Tongue (tissue), 2 donors: ENCODE results near the gene BMP6. TPM values are rescaled to one million over a fixed set of nuclear protein-coding genes. Genes with fewer than 3 reads are reported as not detected.
"Not testable (repeated sequence)": the region's sequence is repeated elsewhere in the genome, so short reads cannot be mapped to it uniquely, and the experiment has no call there.

ENCODE experiments used
- DNase-seq: peaks from one replicate; pipeline ENCODE4 v3.0.0-alpha.2; 2015
- total RNA-seq: library from RNA; depleted of rRNA; stranded (reverse); fragments of >200 nt; gene quantifications from one replicate; pipeline ENCODE4 v1.2.3, GENCODE V29; 2014

BMP6 gene
- total RNA-seq, 1 donor from 2014 or later, result 10.7 TPM

GRCh38 chr6:7794509-7794908, 68.6 kb downstream of the BMP6 start:
- DNase-seq, result no peak

GRCh38 chr6:7797386-7797785, 71.5 kb downstream of the BMP6 start:
- DNase-seq, result no peak

DNA sequence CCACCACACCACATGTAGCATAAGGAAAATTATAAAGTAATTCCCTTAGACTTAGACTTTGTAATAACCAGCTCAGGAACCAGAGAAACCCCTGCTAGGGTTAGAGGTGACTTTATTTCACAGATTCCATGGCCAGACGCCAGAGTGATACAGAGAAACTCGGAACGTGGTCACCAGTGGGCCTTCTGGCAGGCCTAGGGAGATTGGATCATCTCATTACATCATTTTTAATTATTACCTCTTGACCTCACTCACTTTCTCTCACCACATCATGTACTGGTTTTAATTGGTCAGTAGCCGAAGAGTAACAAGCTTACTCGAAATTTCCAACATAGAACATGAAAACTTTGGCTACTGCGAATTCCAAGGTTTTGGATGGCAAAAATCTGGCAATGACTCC, 72.9 kb downstream of the BMP6 start:
- no peak for DNase-seq

- no peak for DNase-seq
Measured at GRCh38 chr6:7802662-7803061, 76.8 kb downstream of the BMP6 start.

DNA sequence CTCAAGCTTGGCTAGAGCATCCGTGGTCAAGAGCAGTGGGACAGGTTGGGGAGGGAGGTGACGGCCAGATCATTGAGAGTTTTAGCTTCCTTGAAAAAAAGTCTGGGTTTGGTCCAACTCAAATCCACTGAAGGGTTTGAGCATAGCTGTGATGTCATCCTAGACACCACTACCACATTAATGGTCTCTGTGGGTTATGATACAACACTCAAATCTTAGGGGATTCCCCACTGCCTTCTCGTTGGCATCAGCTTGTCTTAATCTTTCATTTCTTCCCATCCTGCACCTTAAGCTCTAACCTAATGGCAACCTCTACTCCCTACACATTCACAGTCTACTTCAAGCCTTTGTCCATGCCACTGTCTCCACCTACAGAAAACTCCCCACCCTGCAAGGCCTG, 77.3 kb downstream of the BMP6 start:
- no peak for DNase-seq

DNA sequence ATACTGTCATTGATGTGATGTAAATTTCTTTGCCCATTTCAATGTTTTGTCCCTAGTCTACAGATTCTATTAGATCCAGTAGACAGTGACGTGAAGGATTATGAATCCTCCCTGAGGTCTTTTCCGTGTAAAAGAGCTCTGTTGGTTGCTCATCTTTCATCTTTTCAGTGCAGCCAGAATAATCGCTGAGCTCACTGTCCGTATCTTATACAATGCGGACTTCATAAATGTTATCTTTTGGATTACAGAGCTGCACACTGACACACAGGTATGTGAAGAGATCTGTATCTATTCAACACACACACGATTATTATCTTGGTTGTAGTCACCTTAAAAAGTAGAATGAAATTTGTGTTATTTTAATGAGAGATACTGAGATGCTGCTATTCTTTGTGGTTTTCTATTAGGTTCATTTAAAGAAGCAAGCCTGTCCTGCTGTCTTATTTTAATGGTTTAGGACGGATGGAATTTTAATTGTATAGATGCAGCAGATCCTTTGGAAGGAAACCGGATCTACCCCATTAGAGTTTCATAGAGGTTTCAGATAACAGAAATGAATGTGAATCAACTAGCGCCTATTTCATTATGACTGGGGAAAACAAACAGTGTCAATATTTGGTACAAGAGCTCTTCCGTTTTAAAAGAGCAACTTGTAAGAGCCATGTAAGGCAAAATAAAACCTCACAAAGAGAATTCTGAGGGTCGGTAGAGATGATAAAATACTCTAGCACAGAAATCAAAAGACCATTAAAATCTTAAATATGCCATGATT, 79.4 kb downstream of the BMP6 start:
- no peak for DNase-seq

- no peak for DNase-seq
Measured at GRCh38 chr6:7805850-7806214, 79.9 kb downstream of the BMP6 start.

GRCh38 chr6:7806711-7807110, 80.8 kb downstream of the BMP6 start:
- DNase-seq, result no peak

DNA sequence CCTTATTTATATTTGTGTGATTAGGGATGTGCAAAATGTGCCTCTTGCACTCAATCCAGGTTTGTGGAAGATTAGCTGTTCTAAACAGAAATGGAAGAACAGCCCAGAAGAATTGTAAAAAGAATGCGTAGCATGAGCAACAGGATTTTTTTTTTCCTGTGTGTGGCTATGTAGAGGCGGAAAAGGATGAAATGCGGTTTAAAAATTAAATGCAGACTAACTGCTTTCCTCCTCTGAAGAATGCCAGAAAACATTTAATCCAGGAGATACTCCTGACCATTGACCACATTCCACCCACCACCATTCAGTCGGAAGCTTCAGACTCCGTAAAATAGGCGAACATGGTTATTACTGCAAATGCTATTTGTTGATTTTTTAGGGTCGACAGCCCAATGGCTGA, 83.4 kb downstream of the BMP6 start:
- no peak for DNase-seq

GRCh38 chr6:7811441-7811840, 85.5 kb downstream of the BMP6 start:
- DNase-seq, result no peak

- DNase-seq, result no peak
Measured at GRCh38 chr6:7812623-7813022, 86.7 kb downstream of the BMP6 start.

- no peak for DNase-seq
Measured at GRCh38 chr6:7813193-7813592, 87.3 kb downstream of the BMP6 start.

GRCh38 chr6:7813704-7814103, 87.8 kb downstream of the BMP6 start:
- DNase-seq, result no peak

- DNase-seq, result no peak
Measured at GRCh38 chr6:7815716-7816115, 89.8 kb downstream of the BMP6 start.

DNA sequence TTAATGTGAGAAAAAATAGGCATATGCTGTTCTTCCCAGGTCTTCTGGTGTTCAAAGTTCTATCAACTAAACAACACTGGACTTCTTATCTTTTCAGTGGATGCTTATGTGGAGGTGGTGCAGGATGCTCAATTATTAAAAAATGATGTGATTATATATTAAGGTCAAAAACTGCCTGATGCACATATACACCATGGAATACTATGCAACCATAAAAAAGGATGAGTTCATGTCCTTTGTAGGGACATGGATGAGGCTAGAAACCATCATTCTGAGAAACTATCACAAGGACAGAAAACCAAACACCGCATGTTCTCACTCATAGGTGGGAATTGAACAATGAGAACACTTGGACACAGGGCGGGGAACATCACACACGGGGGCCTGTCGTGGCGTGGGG, 91.3 kb downstream of the BMP6 start:
- not testable (repeated sequence) for DNase-seq

- DNase-seq, result peak; percentile 62
Measured at GRCh38 chr6:7818257-7819214, 92.6 kb downstream of the BMP6 start.

DNA sequence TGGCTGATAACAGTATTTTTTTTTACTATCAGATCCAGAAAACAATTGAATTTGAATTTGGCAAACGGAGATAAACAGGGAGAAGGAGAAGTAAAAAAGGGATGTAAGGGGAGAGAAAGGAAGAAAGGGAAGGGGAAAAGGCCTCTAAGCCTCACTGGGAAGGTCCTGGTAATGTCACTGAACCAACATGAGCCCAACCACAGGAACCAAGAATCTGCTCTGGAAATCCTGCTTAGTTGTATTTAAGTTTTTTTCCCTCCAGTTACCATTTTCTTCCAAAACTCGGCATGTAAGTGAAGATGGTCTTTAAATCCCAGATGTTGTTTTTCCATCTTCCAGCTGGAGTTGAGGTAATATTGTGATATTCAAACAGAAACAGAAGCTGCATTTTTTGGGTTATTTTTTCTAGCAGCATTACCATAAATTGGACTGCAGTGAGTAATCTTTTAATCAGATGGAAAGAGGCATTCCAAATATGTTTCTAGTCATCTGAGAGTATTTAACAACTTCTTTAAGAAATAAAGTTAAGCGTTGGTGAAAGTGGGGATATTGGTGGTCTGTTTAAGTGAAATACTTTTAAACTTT, 93.6 kb downstream of the BMP6 start:
- peak; percentile 30 for DNase-seq

DNA sequence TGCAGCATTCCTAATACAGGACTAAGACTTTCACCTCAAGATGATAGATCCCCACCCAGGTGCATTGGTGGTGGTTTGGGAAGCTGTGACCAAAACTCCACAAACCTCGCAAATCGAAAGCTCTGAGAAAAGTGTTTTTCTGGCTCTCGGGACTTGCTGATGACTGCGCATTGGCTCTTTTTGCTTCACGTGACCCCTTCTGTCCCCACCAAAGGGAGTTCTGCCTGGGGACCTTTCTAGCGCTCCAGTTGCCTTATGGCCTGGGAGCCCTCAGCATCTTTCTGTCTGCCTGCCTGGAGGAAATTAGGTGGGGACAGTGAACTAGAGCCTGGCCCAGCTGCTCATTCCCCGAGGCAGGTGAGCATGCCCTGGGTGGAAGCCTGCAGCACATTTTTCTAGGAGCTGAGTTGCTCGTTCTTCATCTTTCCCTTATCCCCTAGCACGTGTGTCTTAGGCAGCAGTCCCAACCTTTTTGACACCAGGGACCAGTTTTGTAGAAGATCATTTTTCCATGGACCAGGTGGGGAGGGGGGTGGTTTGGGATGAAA, 94.5 kb downstream of the BMP6 start:
- DNase-seq, result no peak

- DNase-seq, result no peak
Measured at GRCh38 chr6:7821426-7821825, 95.5 kb downstream of the BMP6 start.

DNA sequence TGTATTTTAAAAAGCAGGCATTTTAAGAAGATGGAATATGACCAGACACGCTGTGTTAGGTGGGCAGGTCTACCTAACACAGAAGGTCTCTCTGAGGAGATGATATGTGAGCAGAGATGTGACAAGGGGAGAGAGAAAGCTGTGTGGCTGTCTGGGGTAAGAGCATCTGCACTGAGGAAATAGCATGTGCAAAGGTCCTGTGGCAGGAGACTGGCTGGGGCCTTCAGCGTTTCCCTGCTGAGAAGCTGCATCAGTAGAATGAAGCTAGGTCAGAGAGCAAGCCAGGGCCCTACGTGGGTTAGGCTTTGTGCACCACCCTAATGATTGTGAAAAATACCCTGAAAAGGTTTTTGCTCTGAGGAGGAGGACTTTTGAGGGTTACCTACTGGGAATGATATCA, 97.7 kb downstream of the BMP6 start:
- DNase-seq, result no peak

- DNase-seq, result no peak
Measured at GRCh38 chr6:7825986-7826385, 100.1 kb downstream of the BMP6 start.

GRCh38 chr6:7827142-7827541, 101.2 kb downstream of the BMP6 start:
- DNase-seq, result no peak

- DNase-seq, result no peak
Measured at GRCh38 chr6:7828124-7828523, 102.2 kb downstream of the BMP6 start.
